Activated CD8-positive, alpha-beta memory T cell treated with anti-CD3 and anti-CD28 coated beads, Interleukin-2, amount 10 ng/mL, durations not matched to agents 7 days and 5 days (primary cell): ENCODE measurements around the gene TNNI3K. TPM values are rescaled to one million over a fixed set of nuclear protein-coding genes. Genes with fewer than 3 reads are reported as not detected.
A peak's percentile ranks its signal among the peaks of the same experiment; 100 is the strongest.

Experiments
- ATAC-seq: fragments of 150-1000 bp; cut with Tn5 transposase; one replicate; pipeline ENCODE4 v1.10.0; 2021; ENCODE audit warnings: moderate library complexity
- CTCF ChIA-PET: fragments of 350-600 bp; sonication (Branson Sonifier 250); formaldehyde crosslinking; loops from one replicate; lab custom pipeline; 2021; ENCODE audit warnings: antibody characterized with exemption; lab: Charles Lee
- DNase-seq: peaks from one replicate; pipeline ENCODE4 v3.0.0-alpha.2; 2020
- H3K27ac Mint-ChIP-seq: one replicate; pipeline ENCODE4 v1.8.0; 2021; ENCODE audit warnings: mild to moderate bottlenecking, mixed read lengths
- H3K27me3 Mint-ChIP-seq: one replicate; pipeline ENCODE4 v1.8.0; 2021; ENCODE audit warnings: mixed read lengths
- H3K36me3 Mint-ChIP-seq: one replicate; pipeline ENCODE4 v1.8.0; 2021; ENCODE audit warnings: mild to moderate bottlenecking, mixed read lengths
- H3K4me1 Mint-ChIP-seq: one replicate; pipeline ENCODE4 v1.8.0; 2021; ENCODE audit warnings: mixed read lengths
- H3K4me3 Mint-ChIP-seq: one replicate; pipeline ENCODE4 v1.8.0; 2021; ENCODE audit warnings: mild to moderate bottlenecking, moderate library complexity, mixed read lengths
- H3K9me3 Mint-ChIP-seq: one replicate; pipeline ENCODE4 v1.8.0; 2022; ENCODE audit warnings: low read depth, mixed read lengths
- total RNA-seq, 2 experiments: library from RNA; stranded (reverse); gene quantifications; one replicate each; pipeline ENCODE4 v1.2.3, GENCODE V29; 2021

The TNNI3K gene
- total RNA-seq, 2 experiments from 2014 or later = not detected

DNA sequence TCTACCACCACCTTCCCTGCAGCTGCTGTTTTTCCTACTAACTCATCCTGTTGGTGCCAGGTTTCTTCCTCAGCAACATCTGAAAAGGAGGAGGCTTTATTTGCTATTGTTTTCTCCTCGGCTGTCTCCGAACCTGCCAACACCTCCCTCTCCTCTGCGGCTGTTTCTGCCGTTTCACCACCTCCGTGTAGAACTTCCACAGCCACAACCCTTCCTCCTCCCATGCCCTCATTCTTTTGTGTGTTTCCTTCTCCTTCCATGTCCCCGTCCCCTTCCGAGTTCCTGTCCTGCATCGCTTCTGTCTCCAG lies 336.3 kb downstream of the TNNI3K start:
- CTCF ChIA-PET = no interaction called here
- Mint-ChIP-seq H3K9me3 (no peaks in the 10 kb centered on the region), H3K27ac (no peak overlapping the region), H3K27me3 (peaks cover 14% of the 10 kb centered on the region), H3K4me1 (no peaks in the 10 kb centered on the region), H3K4me3 (no peak overlapping the region), H3K36me3 (no peaks in the 10 kb centered on the region)
- no peak for DNase-seq
- ATAC-seq = no peak

DNA sequence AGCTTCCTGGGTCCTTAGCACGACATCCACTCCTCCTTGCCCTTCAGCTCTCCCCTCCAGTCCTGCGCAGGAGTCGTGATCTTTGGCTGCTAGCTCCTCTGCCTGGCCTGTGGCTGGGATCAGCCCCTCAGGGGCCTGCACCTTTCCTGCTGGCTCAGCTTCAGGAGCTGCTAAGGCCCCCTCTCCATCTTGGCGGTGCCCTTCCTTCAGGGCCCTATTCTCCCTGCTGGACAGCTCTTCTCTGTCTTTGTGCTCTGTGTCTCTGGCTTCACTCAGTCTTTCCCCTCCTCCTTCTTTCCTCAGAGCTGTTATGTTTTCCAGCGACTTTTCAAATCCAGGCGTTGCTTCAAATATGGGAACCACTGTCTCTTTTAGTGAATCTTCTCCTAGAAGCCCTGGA lies 336.7 kb downstream of the TNNI3K start:
- Mint-ChIP-seq H3K27ac (no peak overlapping the region), H3K4me3 (no peak overlapping the region), H3K9me3 (no peaks in the 10 kb centered on the region), H3K36me3 (no peaks in the 10 kb centered on the region), H3K4me1 (no peaks in the 10 kb centered on the region), H3K27me3 (peaks cover 15% of the 10 kb centered on the region)
- no peak for ATAC-seq
- CTCF ChIA-PET = no interaction called here
- no peak for DNase-seq

DNA sequence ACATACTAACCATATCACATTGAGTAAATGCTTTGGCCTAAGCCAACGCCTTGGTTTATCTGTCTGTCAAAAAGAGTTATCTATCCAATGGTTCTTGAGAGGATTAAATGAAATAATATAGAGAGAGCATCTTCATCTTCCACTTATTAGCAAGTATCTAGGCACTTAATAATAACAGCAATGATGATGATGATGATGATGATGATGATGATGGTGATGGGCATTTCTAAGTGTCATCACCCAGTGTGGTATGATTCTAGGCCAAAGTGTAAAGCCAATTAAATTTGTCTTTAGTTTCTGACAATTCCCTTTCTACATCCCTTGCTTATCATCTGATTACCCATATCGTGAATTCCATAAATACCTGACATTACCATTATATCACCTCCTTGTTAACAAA lies 342.9 kb downstream of the TNNI3K start:
- Mint-ChIP-seq H3K4me3 (no peak overlapping the region), H3K4me1 (peaks cover 7% of the 10 kb centered on the region), H3K36me3 (no peaks in the 10 kb centered on the region), H3K27ac (no peak overlapping the region), H3K9me3 (no peaks in the 10 kb centered on the region), H3K27me3 (peaks cover 29% of the 10 kb centered on the region)
- CTCF ChIA-PET = no interaction called here
- no peak for ATAC-seq
- no peak for DNase-seq

- H3K36me3 Mint-ChIP-seq = no peaks in the 10 kb centered on the region
- peak; percentile 86 for ATAC-seq
- no peak overlapping the region for H3K4me3 Mint-ChIP-seq
- H3K4me1 Mint-ChIP-seq = peaks cover 7% of the 10 kb centered on the region
- CTCF ChIA-PET = no interaction called here
- H3K27ac Mint-ChIP-seq = peak overlapping the region; percentile 67
- peaks cover 35% of the 10 kb centered on the region for H3K27me3 Mint-ChIP-seq
- no peaks in the 10 kb centered on the region for H3K9me3 Mint-ChIP-seq
- no peak for DNase-seq
Observed at GRCh38 chr1:74579425-74579824, 344.2 kb downstream of the TNNI3K start.

GRCh38 chr1:74583397-74583796 lies 348.2 kb downstream of the TNNI3K start:
- CTCF ChIA-PET = no interaction called here
- DNase-seq (no peak), ATAC-seq (no peak)
- no peak overlapping the region for H3K4me3 Mint-ChIP-seq
- H3K9me3 Mint-ChIP-seq = no peaks in the 10 kb centered on the region
- peaks cover 10% of the 10 kb centered on the region for H3K4me1 Mint-ChIP-seq
- H3K27ac Mint-ChIP-seq = no peak overlapping the region
- peaks cover 30% of the 10 kb centered on the region for H3K27me3 Mint-ChIP-seq
- H3K36me3 Mint-ChIP-seq = no peaks in the 10 kb centered on the region

DNA sequence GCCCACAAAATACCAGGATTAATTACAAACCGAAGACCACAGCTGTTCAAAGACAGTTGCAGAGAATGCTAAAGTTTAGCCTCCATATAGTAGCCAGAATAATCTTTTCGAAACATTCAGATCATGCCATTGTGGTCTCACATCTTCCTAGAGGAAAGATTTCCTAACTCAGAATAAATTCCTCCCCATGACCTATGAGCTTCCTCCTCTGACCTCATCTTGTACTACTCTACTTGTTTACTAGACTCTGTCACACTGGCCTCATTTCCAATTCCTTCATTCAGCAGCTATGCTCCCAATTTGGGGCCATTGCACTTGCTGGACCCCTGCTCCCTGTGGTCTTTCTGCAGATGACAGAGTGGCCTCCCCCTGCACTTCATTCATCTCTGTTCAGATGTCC lies 349.0 kb downstream of the TNNI3K start:
- no peaks in the 10 kb centered on the region for H3K36me3 Mint-ChIP-seq
- H3K27me3 Mint-ChIP-seq = peaks cover 27% of the 10 kb centered on the region
- H3K27ac Mint-ChIP-seq = no peak overlapping the region
- H3K4me3 Mint-ChIP-seq = no peak overlapping the region
- ATAC-seq = no peak
- peaks cover 10% of the 10 kb centered on the region for H3K4me1 Mint-ChIP-seq
- no peak for DNase-seq
- CTCF ChIA-PET = no interaction called here
- no peaks in the 10 kb centered on the region for H3K9me3 Mint-ChIP-seq

GRCh38 chr1:74586253-74586897 lies 351.2 kb downstream of the TNNI3K start:
- ATAC-seq (no peak), DNase-seq (no peak)
- no peak overlapping the region for H3K27ac Mint-ChIP-seq
- peaks cover 28% of the 10 kb centered on the region for H3K27me3 Mint-ChIP-seq
- CTCF ChIA-PET = no interaction called here
- H3K4me1 Mint-ChIP-seq = peaks cover 5% of the 10 kb centered on the region
- H3K4me3 Mint-ChIP-seq = peak overlapping the region; percentile 57
- H3K9me3 Mint-ChIP-seq = no peaks in the 10 kb centered on the region
- H3K36me3 Mint-ChIP-seq = no peaks in the 10 kb centered on the region

GRCh38 chr1:74587888-74588287 lies 352.7 kb downstream of the TNNI3K start:
- CTCF ChIA-PET = no interaction called here
- Mint-ChIP-seq H3K4me3 (no peak overlapping the region), H3K9me3 (no peaks in the 10 kb centered on the region), H3K27me3 (peaks cover 20% of the 10 kb centered on the region), H3K36me3 (no peaks in the 10 kb centered on the region), H3K4me1 (peaks cover 5% of the 10 kb centered on the region), H3K27ac (no peak overlapping the region)
- no peak for ATAC-seq
- no peak for DNase-seq

DNA sequence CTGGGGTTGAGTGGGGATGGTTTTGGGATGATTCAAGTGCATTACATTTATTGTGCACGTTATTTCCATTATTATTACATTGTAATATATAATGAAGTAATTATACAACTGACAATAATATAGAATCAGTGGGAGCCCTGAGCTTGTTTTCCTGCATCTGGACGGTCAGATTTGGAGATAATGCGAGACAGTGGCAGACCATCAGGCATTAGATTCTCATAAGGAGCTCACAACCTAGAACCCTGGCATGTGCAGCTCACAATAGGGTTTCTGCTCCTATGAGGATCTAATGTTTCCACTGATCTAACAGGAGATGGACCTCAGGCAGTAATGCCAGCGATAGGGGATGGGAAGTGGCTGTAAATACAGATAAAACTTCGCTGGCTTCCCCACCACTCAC lies 355.1 kb downstream of the TNNI3K start:
- Mint-ChIP-seq H3K36me3 (no peaks in the 10 kb centered on the region), H3K27me3 (peaks cover 7% of the 10 kb centered on the region), H3K27ac (no peak overlapping the region), H3K4me1 (peaks cover 5% of the 10 kb centered on the region), H3K9me3 (no peaks in the 10 kb centered on the region), H3K4me3 (no peak overlapping the region)
- no peak for DNase-seq
- ATAC-seq = no peak
- CTCF ChIA-PET = no interaction called here

DNA sequence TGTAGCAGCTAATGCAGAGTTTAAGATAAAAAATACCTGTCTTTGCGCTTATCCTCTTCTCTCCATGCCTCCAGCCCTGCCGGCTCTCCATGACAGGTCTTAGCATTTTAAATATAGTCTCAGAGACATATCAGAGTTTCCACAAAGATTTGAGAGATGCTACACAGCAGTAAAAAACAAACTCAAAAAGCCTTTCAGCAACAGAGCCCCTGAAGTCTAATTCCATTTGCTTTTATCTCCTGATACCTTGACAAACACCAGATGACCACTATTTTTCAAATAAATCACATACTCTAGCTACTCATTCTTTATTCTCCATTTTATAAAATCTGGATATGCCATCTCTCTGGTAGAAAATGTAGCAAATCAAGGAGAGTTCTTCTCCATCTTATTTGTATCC lies 356.8 kb downstream of the TNNI3K start:
- H3K4me1 Mint-ChIP-seq = no peaks in the 10 kb centered on the region
- H3K27me3 Mint-ChIP-seq = peaks cover 12% of the 10 kb centered on the region
- CTCF ChIA-PET = no interaction called here
- no peaks in the 10 kb centered on the region for H3K9me3 Mint-ChIP-seq
- no peak for DNase-seq
- no peak overlapping the region for H3K4me3 Mint-ChIP-seq
- no peak overlapping the region for H3K27ac Mint-ChIP-seq
- H3K36me3 Mint-ChIP-seq = no peaks in the 10 kb centered on the region
- no peak for ATAC-seq

- no peak for ATAC-seq
- H3K4me1 Mint-ChIP-seq = no peaks in the 10 kb centered on the region
- peaks cover 15% of the 10 kb centered on the region for H3K27me3 Mint-ChIP-seq
- no peak overlapping the region for H3K27ac Mint-ChIP-seq
- no peaks in the 10 kb centered on the region for H3K36me3 Mint-ChIP-seq
- H3K4me3 Mint-ChIP-seq = no peak overlapping the region
- CTCF ChIA-PET = no interaction called here
- H3K9me3 Mint-ChIP-seq = no peaks in the 10 kb centered on the region
- no peak for DNase-seq
Observed at GRCh38 chr1:74592580-74593355, 357.6 kb downstream of the TNNI3K start.

Other genes starting within 250 kb of the TNNI3K start
- 1 to 10 TPM; 1.4 to 1.6 TPM for gene LRRIQ3, start 37.2 kb upstream of the TNNI3K start, total RNA-seq
- 10 to 100 TPM in 1 of 2 experiments, 1 to 10 TPM in 1; 8.5 to 10.0 TPM for gene FPGT, start 37.1 kb upstream of the TNNI3K start, total RNA-seq